ENCODE measurements around the gene ZSCAN22.
"Not testable (repeated sequence)": the region's sequence is repeated elsewhere in the genome, so short reads cannot be mapped to it uniquely, and the experiment has no call there.

The ZSCAN22 gene

GRCh38 chr19:58326914-58327726, at the start of gene ZSCAN22:
TSS of gene ZSCAN22 (plus strand) at chr19:58326994. CDS start at chr19:58334803, 7,809 bp downstream.
- peak; percentile 95 to 97 for DNase-seq

- DNase-seq, result no peak
These were observed 49.6 kb upstream of the ZSCAN22 start for GRCh38 chr19:58277197-58277596.

GRCh38 chr19:58277748-58278540, 48.9 kb upstream of the ZSCAN22 start:
- no peak for DNase-seq

- DNase-seq, result peak; percentile 99 to 100
These were observed 48.2 kb upstream of the ZSCAN22 start, which contains the start of gene ZNF8 for GRCh38 chr19:58278541-58279041. TSS of gene ZNF8 (plus strand) at chr19:58278955. CDS start at chr19:58279082, 127 bp downstream.

GRCh38 chr19:58279042-58279924, 47.5 kb upstream of the ZSCAN22 start:
- DNase-seq, result peak; percentile 44 to 52

- no peak for DNase-seq
These were observed 46.9 kb upstream of the ZSCAN22 start for GRCh38 chr19:58279925-58280316.

GRCh38 chr19:58284199-58284598, 42.6 kb upstream of the ZSCAN22 start:
- DNase-seq, result no peak

- no peak for DNase-seq
These were observed 34.9 kb upstream of the ZSCAN22 start for GRCh38 chr19:58291943-58292342.

GRCh38 chr19:58294743-58295374, 31.9 kb upstream of the ZSCAN22 start:
- DNase-seq, result no peak

- no peak for DNase-seq
These were observed 30.7 kb upstream of the ZSCAN22 start for GRCh38 chr19:58296104-58296503.

- no peak for DNase-seq
These were observed 26.2 kb upstream of the ZSCAN22 start for GRCh38 chr19:58300620-58301019.

- DNase-seq, result no peak
These were observed 22.5 kb upstream of the ZSCAN22 start for GRCh38 chr19:58304255-58304654.

GRCh38 chr19:58304748-58305064, 22.1 kb upstream of the ZSCAN22 start:
- DNase-seq, result no peak

- DNase-seq, result peak; percentile 97 to 98
These were observed 21.5 kb upstream of the ZSCAN22 start, which contains the start of gene ERVK3-1 for GRCh38 chr19:58305065-58305931. TSS of gene ERVK3-1 (plus strand) at chr19:58305377. CDS start at chr19:58312169, 6,792 bp downstream.

- no peak for DNase-seq
These were observed 20.9 kb upstream of the ZSCAN22 start for GRCh38 chr19:58305932-58306323.

GRCh38 chr19:58307736-58308135, 19.1 kb upstream of the ZSCAN22 start:
- no peak for DNase-seq

- not testable (repeated sequence) for DNase-seq
These were observed 16.1 kb upstream of the ZSCAN22 start for GRCh38 chr19:58310685-58311084.

- DNase-seq, result no peak
These were observed 15.4 kb upstream of the ZSCAN22 start for GRCh38 chr19:58311345-58311865.

- DNase-seq, result no peak
These were observed 11.2 kb upstream of the ZSCAN22 start for GRCh38 chr19:58315580-58315979.

GRCh38 chr19:58317476-58318072, 9.2 kb upstream of the ZSCAN22 start:
- no peak for DNase-seq
